K562 (cell line): ENCODE data around the gene GRIA3. TPM values are rescaled to one million over a fixed set of nuclear protein-coding genes. Genes with fewer than 3 reads are reported as not detected.

Source experiments
- ATAC-seq: fragments of 200-7000 bp; cut with Tn5 transposase; 3 replicates; pipeline ENCODE4 v1.9.1; 2020; ENCODE audit warnings: moderate library complexity
- BruUV-seq: library from RNA; stranded (reverse); fragments of 400-500 nt; replicated peaks from 2 replicates; lab custom pipeline; 2021; lab: Mats Ljungman, UMichigan
- CTCF ChIA-PET: fragments of 300-600 bp; formaldehyde crosslinking; extraction: SDS; loops from one replicate; lab custom pipeline; 2021; ENCODE audit warnings: low intra/inter-chr PET ratio; lab: Yijun Ruan, JAX
- POLR2A ChIA-PET: fragments of 300-600, 350-650 bp; sonication (Branson Sonifier 250); formaldehyde crosslinking; extraction: SDS; loops from one replicate; lab custom pipeline; 2021; ENCODE audit warnings: antibody characterized with exemption, inconsistent platforms; lab: Yijun Ruan, JAX
- DNase-seq, 4 experiments: peaks; one replicate each; pipeline versions ENCODE4 v3.0.0 to v3.0.0-alpha.2; 2011 to 2018; ENCODE audit warnings: low spot score in 3 of 4, mixed read lengths in 3 of 4; ENCODE audit errors: extremely low read depth in 1 of 4
- FAIRE-seq: peaks from 2 replicates; lab custom pipeline; 2011; peaks lifted over from hg19 to GRCh38; lab: Jason Lieb, UNC
- H2AFZ ChIP-seq: 2 replicates; pipeline ENCODE4 v1.6.0; 2011; ENCODE audit warnings: low read depth, low read length, control low read depth, inconsistent platforms
- H3K27ac ChIP-seq: fragments of 200-600 bp; 3 replicates; pipeline ENCODE4 v1.8.0; 2011; ENCODE audit warnings: low read depth, mild to moderate bottlenecking, control low read depth, inconsistent platforms, low read length, moderate library complexity, mixed read lengths; ENCODE audit errors: extremely low read depth
- H3K27me3 ChIP-seq, 2 experiments: fragments of 300-600 bp in 1 of 2; 2 replicates in 1 of 2; 3 replicates in 1 of 2; pipeline versions ENCODE4 v1.6.0 to v1.8.0; 2011; ENCODE audit warnings: inconsistent platforms in 2 of 2, low read length in 2 of 2, mild to moderate bottlenecking in 1 of 2, mixed read lengths in 1 of 2, moderate library complexity in 1 of 2; ENCODE audit not compliant: control insufficient read depth in 2 of 2, insufficient read depth in 2 of 2
- H3K36me3 ChIP-seq: fragments of 300-600 bp; 3 replicates; pipeline ENCODE4 v1.8.0; 2011; ENCODE audit warnings: mild to moderate bottlenecking, low read length, inconsistent platforms; ENCODE audit not compliant: control insufficient read depth, insufficient read depth
- H3K4me1 ChIP-seq, 2 experiments: fragments of 200-600 bp in 1 of 2; replicated peaks in 1 of 2; 2 replicates in 1 of 2; 3 replicates in 1 of 2; pipeline versions ENCODE4 v1.5.1 to v1.8.0; 2011; ENCODE audit warnings: inconsistent platforms in 2 of 2, low read length in 2 of 2, mild to moderate bottlenecking in 1 of 2, mixed read lengths in 1 of 2, moderate library complexity in 1 of 2; ENCODE audit not compliant: control insufficient read depth in 2 of 2, insufficient read depth in 2 of 2
- H3K4me2 ChIP-seq: 2 replicates; pipeline ENCODE4 v1.6.1; 2011; ENCODE audit warnings: low read length, control low read depth, inconsistent platforms, mixed read lengths; ENCODE audit not compliant: insufficient read depth
- H3K4me3 ChIP-seq: fragments of 200-600 bp; sonication (generic), shearing (Covaris generic); 2 replicates; pipeline ENCODE4 v1.5.1; 2016; ENCODE audit warnings: control low read depth, inconsistent platforms
- H3K79me2 ChIP-seq: fragments of 200-600 bp; 3 replicates; pipeline ENCODE4 v1.8.0; 2011; ENCODE audit warnings: low read length, inconsistent platforms; ENCODE audit not compliant: control insufficient read depth, insufficient read depth
- H3K9ac ChIP-seq, 2 experiments: 2 replicates each; pipeline versions ENCODE4 v1.6.0 to v1.6.1; 2011; ENCODE audit warnings: low read depth in 2 of 2, low read length in 2 of 2, control low read depth in 1 of 2, inconsistent platforms in 1 of 2, mild to moderate bottlenecking in 1 of 2, mixed read lengths in 1 of 2; ENCODE audit not compliant: insufficient read depth in 1 of 2
- H3K9me1 ChIP-seq: one replicate; pipeline ENCODE4 v1.6.0; 2011; ENCODE audit warnings: inconsistent platforms, mild to moderate bottlenecking, low read length, moderate library complexity; ENCODE audit not compliant: control insufficient read depth, insufficient read depth
- H3K9me3 ChIP-seq: replicated peaks from 2 replicates; pipeline ENCODE4 v1.5.1; 2011; ENCODE audit warnings: low read depth, low read length, inconsistent platforms; ENCODE audit not compliant: control insufficient read depth, insufficient read depth
- H4K20me1 ChIP-seq: replicated peaks from 2 replicates; pipeline ENCODE4 v1.6.1; 2011; ENCODE audit warnings: low read length, inconsistent platforms, mixed read lengths; ENCODE audit not compliant: control insufficient read depth, insufficient read depth
- ARID2 ChIP-seq: fragments of 450-650 bp; IDR thresholded peaks from 2 replicates; pipeline ENCODE4 v1.6.1; 2017; ENCODE audit warnings: antibody characterized with exemption, mild to moderate bottlenecking
- BMI1 ChIP-seq: fragments of 150-350 bp; IDR thresholded peaks from 2 replicates; pipeline ENCODE4 v1.6.1; 2014; ENCODE audit warnings: low read length
- GTF3C2 ChIP-seq: IDR thresholded peaks from 3 replicates; pipeline ENCODE4 v1.6.1; 2011; ENCODE audit warnings: borderline replicate concordance, mild to moderate bottlenecking, moderate library complexity; ENCODE audit not compliant: insufficient read length; ENCODE audit errors: extremely low read depth
- HMG20A ChIP-seq: fragments of 450-650 bp; formaldehyde crosslinking; conservative IDR thresholded peaks from 2 replicates; pipeline ENCODE4 v1.4.0; 2020; ENCODE audit warnings: mild to moderate bottlenecking, mixed read lengths
- MYC ChIP-seq, 2 experiments: fragments of 250-450 bp in 1 of 2; sonication (Bioruptor Pico) in 1 of 2; IDR thresholded peaks; 2 replicates each; pipeline versions ENCODE4 v1.5.1 to v1.6.1; 2012 to 2021; ENCODE audit warnings: low read depth in 2 of 2, borderline replicate concordance in 1 of 2, improper control_type of control experiment in 1 of 2, low read length in 1 of 2, mild to moderate bottlenecking in 1 of 2, moderate library complexity in 1 of 2
- PYGO2 ChIP-seq: fragments of 450-650 bp; IDR thresholded peaks from 2 replicates; pipeline ENCODE4 v1.6.1; 2016; ENCODE audit warnings: mild to moderate bottlenecking, missing genetic modification characterization, moderate library complexity, missing compliant biosample characterization
- SMAD3 ChIP-seq: fragments of 450-650 bp; formaldehyde crosslinking; conservative IDR thresholded peaks from 2 replicates; pipeline ENCODE4 v1.4.0; 2020; ENCODE audit warnings: mild to moderate bottlenecking
- SOX6 ChIP-seq: fragments of 450-650 bp; IDR thresholded peaks from 2 replicates; pipeline ENCODE4 v1.6.1; 2014; ENCODE audit warnings: mild to moderate bottlenecking
- WGBS: fragments of 100-300 bp; shearing (Covaris generic); methylation state at CpG from one replicate; pipeline ENCODE4 v1.1.6; 2016; ENCODE audit warnings: low coverage, mixed read lengths; ENCODE audit not compliant: insufficient coverage; ENCODE audit errors: missing lambda C conversion rate; 5-methylcytosine and 5-hydroxymethylcytosine counted together
- in situ Hi-C: fragments of 300-500 bp; cut with MboI; formaldehyde crosslinking; loops from 4 replicates; pipeline ENCODE4 v1.15.0; 2018; ENCODE audit warnings: inconsistent platforms, mixed read lengths
- intact Hi-C: fragments of 100-400 bp; cut with micrococcal nuclease; formaldehyde crosslinking; loops from 2 replicates; pipeline ENCODE4 v1.14.2; 2022
- polyA plus RNA-seq, 8 experiments: library from polyadenylated mRNA; depleted of rRNA in 4 of 8; stranded (reverse) in 5 of 8; unstranded in 3 of 8; fragments of >200 nt; fragmentation: Nextera tagmentation in 2 of 8; fragmentation: Illumina TruSeq in 1 of 8; extraction: Ambion mirVana in 2 of 8; extraction: Trizol in 1 of 8; gene quantifications; 2 replicates each; pipeline versions ENCODE4 v1.2.1 to v1.2.3, GENCODE V29; 2011 to 2014; ENCODE audit warnings: inconsistent platforms in 1 of 8, missing spikeins in 1 of 8
- total RNA-seq, 7 experiments: library from RNA; depleted of rRNA in 6 of 7; stranded (reverse); fragments of >200 nt in 6 of 7; fragmentation: Illumina TruSeq in 2 of 7; extraction: Trizol in 2 of 7; gene quantifications; 2 replicates each; pipeline versions ENCODE4 v1.2.1 to v1.2.3, GENCODE V29; 2011 to 2021; ENCODE audit warnings: low replicate concordance in 1 of 7

GRIA3 gene
- total and polyA plus RNA-seq, 9 of the 15 experiments (the other 6 are each of a cell fraction or from before 2014, with no cell fraction given), result 0.10 TPM; not detected in 8

GRCh38 chrX:123324625-123325024, 140.5 kb downstream of the GRIA3 start:
- no peaks in the 10 kb centered on the region for H3K9me3 ChIP-seq
- H3K27ac ChIP-seq, result no peak overlapping the region
- H3K4me1 ChIP-seq, result no peaks in the 10 kb centered on the region
- no peaks in the 10 kb centered on the region for H3K36me3 ChIP-seq
- no peaks in the 10 kb centered on the region for H4K20me1 ChIP-seq
- BruUV-seq, result no TSS peak
- DNase-seq, result no peak
- no peaks in the 10 kb centered on the region for H3K9me1 ChIP-seq
- no peak for ATAC-seq
- no peak overlapping the region for H2AFZ ChIP-seq
- TF ChIP-seq GTF3C2 (no peak), HMG20A (no peak), SMAD3 (CRISPR knock-in tag) (no peak), PYGO2 (tag) (no peak), MYC (IDR thresholded peaks at IDR 0.05; ENCODE audit: low read depth, low read length) (no peak), MYC (CRISPR knock-in tag; IDR thresholded peaks at IDR 0.05; ENCODE audit: borderline replicate concordance, low read depth) (no peak), ARID2 (no peak), SOX6 (no peak), BMI1 (no peak)
- H3K9ac ChIP-seq, result no peak overlapping the region
- intact Hi-C loops, result no loop called here
- POLR2A ChIA-PET, result interaction anchor here (1.0 kb wide), 1 partner anchor 29 kb away, joined by 3 read pairs; no protein-coding TSS in a partner anchor
- no peak overlapping the region for H3K4me2 ChIP-seq
- CTCF ChIA-PET, result no interaction called here
- in situ Hi-C loops, result no loop called here
- no peak overlapping the region for H3K4me3 ChIP-seq
- no peaks in the 10 kb centered on the region for H3K79me2 ChIP-seq
- H3K27me3 ChIP-seq, result no peaks in the 10 kb centered on the region
- WGBS, result 2% methylated on average over 5 of the region's 5 CpGs
- FAIRE-seq, result no peak
